Epithelial cell of esophagus (primary cell): ENCODE results near the gene XYLT2.

ENCODE experiments used
- DNase-seq: peaks from one replicate; pipeline ENCODE4 v3.0.0; 2010; ENCODE audit warnings: low read depth
- H3K4me3 ChIP-seq: 2 replicates; pipeline ENCODE4 v1.5.1; 2011; ENCODE audit warnings: mild to moderate bottlenecking, low read length, control low read depth
- CTCF ChIP-seq: IDR thresholded peaks from 2 replicates; pipeline ENCODE4 v1.5.1; 2011; ENCODE audit warnings: low read depth, mild to moderate bottlenecking, low read length, control low read depth, inconsistent platforms; ENCODE audit not compliant: insufficient read depth; ENCODE audit errors: missing control alignments

Gene XYLT2

GRCh38 chr17:50364715-50365114, 18.8 kb downstream of the XYLT2 start:
- peak; percentile 69 for DNase-seq
- peak; percentile 14 for TF ChIP-seq CTCF
- H3K4me3 ChIP-seq: no peak overlapping the region

DNA sequence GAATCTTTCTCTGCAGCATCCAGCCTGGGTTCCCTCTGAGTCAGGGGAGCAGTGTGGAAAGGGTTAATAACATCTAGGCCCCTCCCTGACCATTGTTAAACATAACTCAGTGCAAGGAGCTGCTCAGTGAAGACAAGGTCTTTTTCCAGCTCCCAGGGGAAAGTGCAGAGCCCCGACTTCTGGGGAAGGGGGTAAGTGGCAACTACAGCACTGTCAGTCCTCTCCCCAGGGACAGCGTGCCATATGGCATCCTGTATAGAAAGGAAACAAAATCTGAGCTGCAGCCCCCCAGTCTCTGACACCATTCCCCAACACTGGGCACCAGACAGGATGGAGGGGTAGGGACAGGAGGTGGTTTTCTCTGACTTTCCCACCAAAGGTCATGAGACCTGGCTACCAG, 19.2 kb downstream of the XYLT2 start:
- DNase-seq: no peak
- no peak overlapping the region for H3K4me3 ChIP-seq
- no peak for TF ChIP-seq CTCF

DNA sequence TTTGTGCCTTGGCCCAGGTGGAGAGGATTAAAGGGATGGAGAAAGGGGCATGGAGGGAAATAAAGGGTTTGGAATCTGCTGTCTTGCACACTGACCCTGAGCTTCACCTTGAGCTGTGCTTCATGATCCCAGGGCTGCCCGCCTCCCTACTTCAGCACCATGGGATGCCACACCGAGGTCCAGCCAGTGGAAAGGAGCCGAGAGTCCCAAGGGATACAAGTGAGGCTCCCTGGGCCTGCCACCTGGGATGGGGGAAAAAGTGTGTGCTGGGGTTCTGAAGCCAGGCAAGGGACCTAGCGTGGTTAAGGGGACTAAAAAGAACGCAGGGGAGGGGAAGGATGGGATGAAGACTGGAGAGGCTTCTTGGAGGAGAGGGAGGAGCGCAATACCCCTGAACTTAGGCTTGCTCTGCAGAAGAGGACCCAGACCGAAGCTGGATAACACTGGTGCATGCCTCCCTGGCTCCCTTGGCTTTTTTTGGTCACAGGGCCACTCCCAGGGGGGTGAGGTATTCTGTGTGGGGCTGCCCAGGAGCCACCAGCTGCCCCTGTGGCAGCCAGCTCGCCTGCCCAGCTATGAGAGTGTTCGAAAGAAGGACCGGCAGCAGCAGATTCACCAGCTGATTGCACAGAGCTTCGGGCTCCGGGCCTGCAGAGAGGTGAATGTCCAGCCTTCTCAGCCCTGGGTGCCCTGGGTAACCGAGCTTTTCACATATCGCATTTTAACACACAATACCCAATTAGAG, 19.9 kb downstream of the XYLT2 start:
- no peak overlapping the region for H3K4me3 ChIP-seq
- DNase-seq: no peak
- no peak for TF ChIP-seq CTCF

GRCh38 chr17:50367401-50367800, 21.5 kb downstream of the XYLT2 start:
- no peak for DNase-seq
- no peak for TF ChIP-seq CTCF
- H3K4me3 ChIP-seq: no peak overlapping the region

DNA sequence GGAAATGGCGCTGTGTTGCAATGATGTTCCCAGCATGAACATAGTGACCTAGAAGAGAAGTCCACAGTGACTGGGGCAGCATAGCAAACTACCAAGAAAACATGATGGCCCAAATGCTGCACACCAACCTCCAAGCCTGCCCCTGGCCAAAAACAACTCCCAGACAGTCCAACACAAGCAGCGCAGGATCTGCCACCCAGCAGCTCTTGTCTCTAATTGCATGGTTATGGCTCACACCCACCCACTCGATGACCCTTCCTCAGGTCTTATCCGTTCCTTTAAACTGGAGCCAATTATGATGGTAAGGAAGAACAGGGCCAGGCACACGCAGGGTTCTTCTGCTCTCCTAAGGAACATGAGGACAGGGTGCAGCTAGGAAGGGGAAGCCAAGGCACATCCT, 24.1 kb downstream of the XYLT2 start:
- TF ChIP-seq CTCF: no peak
- DNase-seq: no peak
- no peak overlapping the region for H3K4me3 ChIP-seq

DNA sequence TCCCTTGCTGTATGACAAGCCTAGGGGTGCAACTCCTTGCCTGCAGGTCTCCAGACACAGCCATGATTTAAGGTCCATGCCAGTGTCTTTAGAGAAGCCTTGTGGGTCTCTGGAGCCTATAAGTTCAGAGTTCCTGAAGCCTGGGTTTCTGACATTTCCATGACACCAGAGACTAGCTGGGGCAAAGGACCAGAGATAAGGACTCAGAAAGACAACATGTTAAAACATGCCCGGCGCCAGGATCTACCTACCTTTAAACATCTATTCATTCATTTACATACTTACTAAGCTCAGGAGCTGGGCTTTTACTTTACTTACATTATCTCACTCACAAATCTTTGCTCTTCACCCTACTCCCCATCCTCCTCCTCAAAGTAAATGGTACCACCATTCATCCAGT, 25.6 kb downstream of the XYLT2 start:
- peak; percentile 89 for DNase-seq
- no peak for TF ChIP-seq CTCF
- H3K4me3 ChIP-seq: peak overlapping the region; percentile 88

DNA sequence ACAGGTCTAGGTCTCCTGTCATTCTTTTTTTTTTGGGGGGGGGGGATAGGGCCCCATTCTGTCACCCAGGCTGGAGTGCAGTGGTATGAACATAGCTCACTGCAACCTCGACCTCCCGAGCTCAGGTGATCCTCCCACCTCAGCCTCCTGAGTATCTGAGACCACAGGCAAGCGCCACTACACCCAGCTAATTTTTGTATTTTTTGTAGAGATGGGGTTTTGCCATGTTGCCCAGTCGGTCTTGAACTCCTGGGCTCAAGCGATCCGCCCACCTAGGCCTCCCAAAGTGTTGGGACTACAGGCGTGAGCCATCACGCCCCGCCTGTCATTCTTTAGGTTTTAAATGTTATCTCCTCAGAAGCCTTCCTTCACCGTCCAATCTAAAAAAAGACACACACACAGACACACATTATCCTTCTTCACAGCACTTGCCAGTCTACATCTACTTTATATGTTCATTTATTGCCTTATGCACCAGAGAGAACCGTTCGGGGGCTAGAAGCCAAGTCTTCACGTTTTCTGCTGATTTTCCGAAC, 26.4 kb downstream of the XYLT2 start:
- no peak for DNase-seq
- H3K4me3 ChIP-seq: peak overlapping the region; percentile 88
- TF ChIP-seq CTCF: no peak
